Astrocyte (in vitro differentiated cells and primary cell): ENCODE data around the gene ITGB3.

ENCODE experiments used
- CTCF ChIP-seq: IDR thresholded peaks from 2 replicates; pipeline ENCODE4 v1.5.1; 2011; ENCODE audit warnings: low read depth, mild to moderate bottlenecking, inconsistent platforms, low read length, moderate library complexity; ENCODE audit not compliant: insufficient read depth
- EZH2 ChIP-seq: IDR thresholded peaks from 2 replicates; pipeline ENCODE4 v1.6.1; 2012; ENCODE audit warnings: mild to moderate bottlenecking, low read length, inconsistent platforms; ENCODE audit not compliant: insufficient read depth

- no peak for TF ChIP-seq CTCF
- TF ChIP-seq EZH2, result no peak
Measured at GRCh38 chr17:47240806-47241205, 12.8 kb upstream of the ITGB3 start.
